Measurements from ENCODE around the gene OR51M1.

Gene OR51M1

DNA sequence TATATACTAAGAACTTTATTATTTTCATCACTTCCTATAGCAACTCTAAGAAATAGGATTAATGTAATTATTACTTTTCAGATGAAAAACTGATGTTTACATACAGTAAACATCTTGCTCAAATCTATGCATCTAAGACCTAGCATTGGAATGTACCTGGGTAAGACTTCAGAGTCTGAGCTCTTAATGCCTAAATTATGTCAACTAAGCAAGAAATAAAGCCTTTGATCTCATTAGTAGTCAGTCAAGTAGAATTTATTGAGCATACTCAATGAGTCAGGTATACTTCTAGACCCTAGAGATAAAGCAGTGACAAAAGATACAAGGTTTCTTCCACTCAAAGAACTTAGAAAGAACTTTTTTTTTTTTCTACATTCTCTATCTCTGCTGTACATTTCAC is 21.6 kb downstream of the OR51M1 start:
- TF ChIP-seq, protein P1, sequence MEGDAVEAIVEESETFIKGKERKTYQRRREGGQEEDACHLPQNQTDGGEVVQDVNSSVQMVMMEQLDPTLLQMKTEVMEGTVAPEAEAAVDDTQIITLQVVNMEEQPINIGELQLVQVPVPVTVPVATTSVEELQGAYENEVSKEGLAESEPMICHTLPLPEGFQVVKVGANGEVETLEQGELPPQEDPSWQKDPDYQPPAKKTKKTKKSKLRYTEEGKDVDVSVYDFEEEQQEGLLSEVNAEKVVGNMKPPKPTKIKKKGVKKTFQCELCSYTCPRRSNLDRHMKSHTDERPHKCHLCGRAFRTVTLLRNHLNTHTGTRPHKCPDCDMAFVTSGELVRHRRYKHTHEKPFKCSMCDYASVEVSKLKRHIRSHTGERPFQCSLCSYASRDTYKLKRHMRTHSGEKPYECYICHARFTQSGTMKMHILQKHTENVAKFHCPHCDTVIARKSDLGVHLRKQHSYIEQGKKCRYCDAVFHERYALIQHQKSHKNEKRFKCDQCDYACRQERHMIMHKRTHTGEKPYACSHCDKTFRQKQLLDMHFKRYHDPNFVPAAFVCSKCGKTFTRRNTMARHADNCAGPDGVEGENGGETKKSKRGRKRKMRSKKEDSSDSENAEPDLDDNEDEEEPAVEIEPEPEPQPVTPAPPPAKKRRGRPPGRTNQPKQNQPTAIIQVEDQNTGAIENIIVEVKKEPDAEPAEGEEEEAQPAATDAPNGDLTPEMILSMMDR (IDR thresholded peaks at IDR 0.05; ENCODE audit: low read depth, low read length): no peak
- Histone ChIP-seq H3K27me3 (no peaks in the 10 kb centered on the region), H3K36me3 (no peaks in the 10 kb centered on the region), H3K9me3 (no peaks in the 10 kb centered on the region), H3K4me3 (ENCODE audit: low read depth, low read length) (no peak overlapping the region), H3K4me1 (no peaks in the 10 kb centered on the region)
- no peak for DNase-seq

GRCh38 chr11:5420993-5421392 is 37.4 kb downstream of the OR51M1 start:
- no peak for DNase-seq
- TF ChIP-seq, protein P1 (IDR thresholded peaks at IDR 0.05; ENCODE audit: low read depth, low read length): no peak
- Histone ChIP-seq H3K4me1 (no peaks in the 10 kb centered on the region), H3K9me3 (no peaks in the 10 kb centered on the region), H3K27me3 (no peaks in the 10 kb centered on the region), H3K4me3 (ENCODE audit: low read depth, low read length) (no peak overlapping the region), H3K36me3 (no peaks in the 10 kb centered on the region)

DNA sequence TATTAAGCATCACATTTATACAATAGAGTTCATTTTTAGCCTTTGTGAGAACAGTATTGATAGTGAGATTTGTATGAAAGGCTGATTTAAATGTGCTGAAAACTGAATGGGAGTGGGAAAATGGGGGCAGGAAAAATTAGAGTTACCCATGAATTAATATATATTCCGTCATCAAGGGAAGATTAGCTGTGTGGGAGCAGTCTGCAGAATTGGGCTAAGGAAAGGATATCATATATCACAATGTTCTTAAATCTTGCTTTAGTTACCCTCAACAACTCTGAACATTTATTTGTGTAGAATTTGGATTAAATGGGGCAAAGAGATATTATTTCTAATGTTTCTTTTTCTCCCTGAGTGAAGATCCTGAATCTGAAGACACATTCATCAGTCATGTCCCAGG is 38.2 kb downstream of the OR51M1 start, which contains the start of gene OR51Q1:
Gene OR51Q1, plus strand, starts transcription at position 301 of the 400 bp plus-strand sequence. Its CDS starts 90 bp downstream, at position 391.
- Histone ChIP-seq H3K27me3 (no peaks in the 10 kb centered on the region), H3K36me3 (no peaks in the 10 kb centered on the region), H3K9me3 (no peaks in the 10 kb centered on the region), H3K4me3 (ENCODE audit: low read depth, low read length) (no peak within 1 kb of the TSS), H3K4me1 (no peaks in the 10 kb centered on the region)
- DNase-seq: no peak
- TF ChIP-seq, protein P1 (IDR thresholded peaks at IDR 0.05; ENCODE audit: low read depth, low read length): no peak

- no peaks in the 10 kb centered on the region for H3K27me3 ChIP-seq
- DNase-seq: no peak
- no peak overlapping the region for H3K4me3 ChIP-seq (ENCODE audit: low read depth, low read length)
- no peaks in the 10 kb centered on the region for H3K4me1 ChIP-seq
- no peaks in the 10 kb centered on the region for H3K36me3 ChIP-seq
- no peaks in the 10 kb centered on the region for H3K9me3 ChIP-seq
- TF ChIP-seq, protein P1 (IDR thresholded peaks at IDR 0.05; ENCODE audit: low read depth, low read length): no peak
These were observed 39.5 kb downstream of the OR51M1 start for GRCh38 chr11:5423131-5423530.

GRCh38 chr11:5441414-5441813 is 57.8 kb downstream of the OR51M1 start, which contains the start of gene OR51I1:
Gene OR51I1 (minus strand): TSS chr11:5441514. CDS start chr11:5441514, 0 bp downstream.
- Histone ChIP-seq H3K4me1 (no peaks in the 10 kb centered on the region), H3K27me3 (no peaks in the 10 kb centered on the region), H3K4me3 (ENCODE audit: low read depth, low read length) (no peak within 1 kb of the TSS), H3K36me3 (no peaks in the 10 kb centered on the region), H3K9me3 (no peaks in the 10 kb centered on the region)
- no peak for DNase-seq
- TF ChIP-seq, protein P1 (IDR thresholded peaks at IDR 0.05; ENCODE audit: low read depth, low read length): no peak

Data from BE2C (cell line).